H1 (cell line): ENCODE results near the gene PDZD4. TPM values are rescaled to one million over a fixed set of nuclear protein-coding genes. Genes with fewer than 3 reads are reported as not detected.

Experiments
- CTCF ChIA-PET: fragments of 300-600 bp; sonication (Branson Sonifier 250); formaldehyde crosslinking; loops from one replicate; lab custom pipeline; 2021; ENCODE audit not compliant: partially characterized antibody; lab: Charles Lee
- POLR2A ChIA-PET: fragments of 300-600 bp; sonication (Branson Sonifier 250); formaldehyde crosslinking; loops from one replicate; lab custom pipeline; 2021; ENCODE audit warnings: inconsistent platforms; ENCODE audit not compliant: partially characterized antibody; lab: Charles Lee
- DNase-seq, 2 experiments: peaks; one replicate each; pipeline versions ENCODE4 v3.0.0 to v3.0.0-alpha.2; 2010 to 2022; ENCODE audit warnings: low spot score in 2 of 2, low read depth in 1 of 2, mixed read lengths in 1 of 2
- FAIRE-seq: peaks from 2 replicates; lab custom pipeline; 2011; peaks lifted over from hg19 to GRCh38; lab: Jason Lieb, UNC
- H2AFZ ChIP-seq: 2 replicates; pipeline ENCODE4 v1.8.1; 2012; ENCODE audit warnings: low read length, inconsistent platforms
- H2AK5ac ChIP-seq: 2 replicates; pipeline ENCODE4 v1.6.1; 2013; ENCODE audit warnings: low read depth, low read length
- H2BK120ac ChIP-seq: replicated peaks from 2 replicates; pipeline ENCODE3; 2013; ENCODE audit warnings: low read depth, low read length, inconsistent platforms
- H2BK12ac ChIP-seq: 2 replicates; pipeline ENCODE4 v1.6.1; 2013; ENCODE audit warnings: low read depth, low read length
- H2BK15ac ChIP-seq: 2 replicates; pipeline ENCODE4 v1.6.1; 2013; ENCODE audit warnings: low read length
- H2BK20ac ChIP-seq: 2 replicates; pipeline ENCODE4 v1.6.1; 2013; ENCODE audit warnings: low read length
- H2BK5ac ChIP-seq: 2 replicates; pipeline ENCODE4 v1.6.1; 2013; ENCODE audit warnings: low read depth, low read length
- H3K14ac ChIP-seq: 2 replicates; pipeline ENCODE4 v1.6.1; 2013; ENCODE audit warnings: inconsistent platforms; ENCODE audit not compliant: insufficient read length
- H3K18ac ChIP-seq: 2 replicates; pipeline ENCODE4 v1.6.1; 2013; ENCODE audit warnings: low read length; ENCODE audit errors: extremely low read depth
- H3K23ac ChIP-seq: 2 replicates; pipeline ENCODE4 v1.6.1; 2013; ENCODE audit warnings: inconsistent platforms; ENCODE audit not compliant: insufficient read length
- H3K23me2 ChIP-seq: 2 replicates; pipeline ENCODE4 v1.6.1; 2013; ENCODE audit warnings: low read depth, low read length
- H3K27ac ChIP-seq: 2 replicates; pipeline ENCODE4 v1.6.1; 2011; ENCODE audit warnings: low read depth, low read length, inconsistent platforms
- H3K27me3 ChIP-seq, 4 experiments: replicated peaks in 1 of 4; 1 replicate in 1 of 4; 2 replicates in 3 of 4; pipeline versions ENCODE4 v1.6.1 to v1.8.1; 2011 to 2013; ENCODE audit warnings: low read length in 3 of 4, mild to moderate bottlenecking in 3 of 4, inconsistent platforms in 2 of 4, mixed read lengths in 2 of 4, moderate library complexity in 1 of 4; ENCODE audit not compliant: control insufficient read depth in 3 of 4, insufficient read depth in 3 of 4; ENCODE audit errors: extremely low read depth in 1 of 4
- H3K36me3 ChIP-seq, 4 experiments: 2 replicates each; pipeline versions ENCODE4 v1.6.1 to v1.8.1; 2011 to 2013; ENCODE audit warnings: mild to moderate bottlenecking in 4 of 4, low read length in 3 of 4, moderate library complexity in 2 of 4, control low read depth in 1 of 4, inconsistent platforms in 1 of 4; ENCODE audit not compliant: insufficient read depth in 4 of 4, control insufficient read depth in 2 of 4
- H3K4ac ChIP-seq: replicated peaks from 2 replicates; pipeline ENCODE3; 2013; ENCODE audit warnings: low read length, low read depth, mixed read lengths, inconsistent platforms; ENCODE audit not compliant: insufficient read length
- H3K4me1 ChIP-seq, 4 experiments: replicated peaks in 1 of 4; 1 replicate in 1 of 4; 2 replicates in 3 of 4; pipeline versions ENCODE4 v1.6.1 to v1.8.1; 2011 to 2013; ENCODE audit warnings: low read length in 3 of 4, inconsistent platforms in 2 of 4, mixed read lengths in 1 of 4; ENCODE audit not compliant: insufficient read depth in 4 of 4, control insufficient read depth in 3 of 4
- H3K4me2 ChIP-seq, 2 experiments: 2 replicates each; pipeline versions ENCODE4 v1.6.1 to v1.8.1; 2011 to 2013; ENCODE audit warnings: low read depth in 2 of 2, low read length in 2 of 2, control low read depth in 1 of 2, inconsistent platforms in 1 of 2, mild to moderate bottlenecking in 1 of 2; ENCODE audit not compliant: insufficient read depth in 1 of 2
- H3K4me3 ChIP-seq, 4 experiments: fragments of 200-600, 300-600 bp in 1 of 4; sonication (generic), shearing (Covaris generic), sonication (Bioruptor Twin) in 1 of 4; 2 replicates each; pipeline versions ENCODE4 v1.5.1 to v1.8.1; 2011 to 2016; ENCODE audit warnings: low read length in 4 of 4, low read depth in 3 of 4, control low read depth in 2 of 4, inconsistent platforms in 2 of 4, mild to moderate bottlenecking in 2 of 4, mixed read lengths in 1 of 4, moderate library complexity in 1 of 4; ENCODE audit not compliant: insufficient read depth in 2 of 4; ENCODE audit errors: extremely low read depth in 1 of 4
- H3K56ac ChIP-seq: replicated peaks from 2 replicates; pipeline ENCODE3; 2013; ENCODE audit warnings: low read depth, mild to moderate bottlenecking, mixed read lengths, low read length, inconsistent platforms; ENCODE audit not compliant: insufficient read length
- H3K79me1 ChIP-seq: 2 replicates; pipeline ENCODE4 v1.6.1; 2013; ENCODE audit warnings: low read depth, low read length, control low read depth
- H3K79me2 ChIP-seq, 2 experiments: 2 replicates each; pipeline versions ENCODE4 v1.6.1 to v1.8.1; 2012 to 2013; ENCODE audit warnings: low read length in 2 of 2, mild to moderate bottlenecking in 2 of 2, inconsistent platforms in 1 of 2; ENCODE audit not compliant: insufficient read depth in 2 of 2, control insufficient read depth in 1 of 2
- H3K9ac ChIP-seq, 4 experiments: replicated peaks in 1 of 4; 1 replicate in 1 of 4; 2 replicates in 3 of 4; pipeline versions ENCODE4 v1.6.1 to v1.8.1; 2011 to 2013; ENCODE audit warnings: low read depth in 3 of 4, low read length in 3 of 4, control low read depth in 2 of 4, mild to moderate bottlenecking in 2 of 4, moderate library complexity in 2 of 4, inconsistent platforms in 1 of 4; ENCODE audit errors: extremely low read depth in 1 of 4
- H3K9me3 ChIP-seq, 2 experiments: 2 replicates each; pipeline versions ENCODE4 v1.6.1 to v1.8.1; 2012 to 2013; ENCODE audit warnings: mild to moderate bottlenecking in 2 of 2, moderate library complexity in 2 of 2, control low read depth in 1 of 2, inconsistent platforms in 1 of 2, low read depth in 1 of 2, low read length in 1 of 2, mixed read lengths in 1 of 2; ENCODE audit not compliant: insufficient read depth in 2 of 2
- H4K20me1 ChIP-seq, 2 experiments: replicated peaks in 1 of 2; 2 replicates each; pipeline versions ENCODE3 to v1.8.1; 2011 to 2013; ENCODE audit warnings: inconsistent platforms in 2 of 2, low read length in 2 of 2, mild to moderate bottlenecking in 1 of 2; ENCODE audit not compliant: insufficient read depth in 2 of 2, control insufficient read depth in 1 of 2
- H4K5ac ChIP-seq: 2 replicates; pipeline ENCODE4 v1.6.1; 2013; ENCODE audit warnings: low read length, low read depth, mixed read lengths, inconsistent platforms; ENCODE audit not compliant: insufficient read length
- H4K8ac ChIP-seq: 2 replicates; pipeline ENCODE4 v1.8.0; 2013; ENCODE audit warnings: mild to moderate bottlenecking, moderate library complexity, low read length, inconsistent platforms; ENCODE audit not compliant: insufficient read depth; ENCODE audit errors: extremely low read depth
- H4K91ac ChIP-seq: replicated peaks from 2 replicates; pipeline ENCODE3; 2013; ENCODE audit warnings: low read length, mixed read lengths, inconsistent platforms; ENCODE audit not compliant: insufficient read length
- BACH1 ChIP-seq: IDR thresholded peaks from 2 replicates; pipeline ENCODE4 v1.6.1; 2012; ENCODE audit warnings: low read length, improper control_type of control experiment
- CBX8 ChIP-seq: fragments of 300-800, 300-1000 bp; sonication (generic); IDR thresholded peaks from 2 replicates; pipeline ENCODE4 v1.7.1; 2016; ENCODE audit warnings: low read depth, low read length, borderline replicate concordance
- CHD2 ChIP-seq: IDR thresholded peaks from 2 replicates; pipeline ENCODE4 v1.6.1; 2012; ENCODE audit warnings: low read length, improper control_type of control experiment
- EZH2 ChIP-seq: fragments of 200-600 bp; sonication (generic); IDR thresholded peaks from 2 replicates; pipeline ENCODE4 v1.7.1; 2012; ENCODE audit warnings: low read depth, mild to moderate bottlenecking, moderate library complexity, low read length, inconsistent platforms; ENCODE audit not compliant: severe bottlenecking
- FOSL1 ChIP-seq: IDR thresholded peaks from 2 replicates; pipeline ENCODE4 v1.6.1; 2011; ENCODE audit warnings: mild to moderate bottlenecking, low read depth, low read length, moderate library complexity; ENCODE audit not compliant: insufficient read depth
- HDAC2 ChIP-seq, 2 experiments: fragments of 300-600 bp in 1 of 2; sonication (generic) in 1 of 2; IDR thresholded peaks; 2 replicates each; pipeline ENCODE4 v1.6.1; 2011 to 2012; ENCODE audit warnings: low read depth in 2 of 2, low read length in 2 of 2, mild to moderate bottlenecking in 2 of 2, moderate library complexity in 2 of 2, borderline replicate concordance in 1 of 2, inconsistent platforms in 1 of 2
- KDM5A ChIP-seq: fragments of 200-600 bp; IDR thresholded peaks from 2 replicates; pipeline ENCODE4 v1.7.1; 2012; ENCODE audit warnings: mild to moderate bottlenecking, low read length, inconsistent platforms, mixed read lengths
- NRF1 ChIP-seq: IDR thresholded peaks from 2 replicates; pipeline ENCODE4 v1.6.1; 2011; ENCODE audit warnings: mild to moderate bottlenecking, low read depth, low read length, improper control_type of control experiment
- POLR2AphosphoS5 ChIP-seq: IDR thresholded peaks from 2 replicates; pipeline ENCODE4 v1.6.1; 2011; ENCODE audit warnings: low read depth, low read length
- RNF2 ChIP-seq: fragments of 200-900, 300-1000 bp; sonication (generic); IDR thresholded peaks from 2 replicates; pipeline ENCODE4 v1.7.1; 2016; ENCODE audit warnings: borderline replicate concordance, low read depth, mild to moderate bottlenecking, antibody characterized with exemption, low read length; ENCODE audit not compliant: poor library complexity, severe bottlenecking; ENCODE audit errors: missing control alignments
- SUZ12 ChIP-seq: fragments of 200-600 bp; sonication (generic); IDR thresholded peaks from 2 replicates; pipeline ENCODE4 v1.6.1; 2012; ENCODE audit warnings: mild to moderate bottlenecking, inconsistent platforms, low read length, moderate library complexity, mixed read lengths
- TCF12 ChIP-seq: IDR thresholded peaks from 2 replicates; pipeline ENCODE4 v1.6.1; 2011; ENCODE audit warnings: low read depth, mild to moderate bottlenecking, low read length
- ZNF274 ChIP-seq: IDR thresholded peaks from 2 replicates; pipeline ENCODE4 v1.7.0; 2012; ENCODE audit warnings: low read length, borderline replicate concordance; ENCODE audit errors: extremely low read depth
- WGBS, 2 experiments: shearing (Covaris generic) in 1 of 2; methylation state at CpG; one replicate each; pipeline versions ENCODE4 v1.1.6 to v1.1.7; 2013 to 2015; ENCODE audit warnings: low lambda C conversion rate in 2 of 2, mixed read lengths in 2 of 2, inconsistent platforms in 1 of 2, low coverage in 1 of 2, missing lambda C conversion rate in 1 of 2; ENCODE audit not compliant: insufficient replicate concordance in 2 of 2, insufficient coverage in 1 of 2, insufficient read length in 1 of 2; ENCODE audit errors: extremely low coverage in 1 of 2, missing lambda C conversion rate in 1 of 2; 5-methylcytosine and 5-hydroxymethylcytosine counted together
- polyA plus RNA-seq, 7 experiments: library from polyadenylated mRNA; depleted of rRNA in 3 of 7; stranded (reverse) in 5 of 7; unstranded in 2 of 7; fragments of >200 nt in 5 of 7; fragments of 200-250 nt in 2 of 7; gene quantifications; 1 replicate in 5 of 7; 2 replicates in 1 of 7; 4 replicates in 1 of 7; pipeline versions ENCODE4 v1.2.1 to v1.2.3, GENCODE V29; 2011 to 2013; ENCODE audit warnings: missing spikeins in 2 of 7, mixed read lengths in 2 of 7
- total RNA-seq: library from RNA; stranded (reverse); fragmentation: NEBNext Ultra II Directional; extraction: Animal tissue kit (Norgen Biotek cat#: 25700); gene quantifications from 2 replicates; pipeline ENCODE4 v1.2.1, GENCODE V29; 2021
- TF ChIP-seq, protein P1 (sequence below): IDR thresholded peaks from 2 replicates; pipeline ENCODE4 v1.6.1; 2012; ENCODE audit warnings: inconsistent platforms

PDZD4 gene
- total and polyA plus RNA-seq, 2 of the 8 experiments (the other 6 are each of a cell fraction or from before 2014, with no cell fraction given), result 45.8 to 169 TPM

DNA sequence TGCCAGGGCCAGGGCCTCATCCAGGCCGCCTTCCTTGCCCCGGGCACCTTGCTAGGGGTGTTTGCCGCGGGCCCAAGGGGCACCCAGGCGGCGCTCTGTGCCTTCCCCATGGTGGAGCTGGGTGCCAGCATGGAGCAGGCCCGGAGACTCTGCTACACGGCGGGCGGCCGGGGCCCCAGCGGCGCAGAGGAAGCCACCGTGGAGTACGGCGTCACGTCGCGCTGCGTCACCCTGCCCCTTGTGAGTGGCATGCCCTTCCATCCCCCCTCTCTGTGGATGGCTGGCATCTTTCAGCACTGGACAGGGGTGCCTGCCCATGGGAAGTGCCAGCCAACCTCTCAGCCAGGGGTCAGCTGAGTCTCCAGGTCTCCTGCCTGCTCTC lies 62.7 kb downstream of the PDZD4 start:
- FAIRE-seq, result no peak
- Histone ChIP-seq H3K27ac (no peak overlapping the region), H2BK12ac (no peak overlapping the region), H3K14ac (no peak overlapping the region), H3K79me2 (no peaks in the 10 kb centered on the region), H2AK5ac (no peak overlapping the region), H3K23me2 (no peaks in the 10 kb centered on the region), H3K9ac (no peak overlapping the region), H3K9me3 (no peaks in the 10 kb centered on the region), H3K79me1 (no peaks in the 10 kb centered on the region), H2BK15ac (no peak overlapping the region), H2BK5ac (no peak overlapping the region), H3K27me3 (no peaks in the 10 kb centered on the region), H3K4me1 (peaks cover 0 to 8% (median 4%) of the 10 kb centered on the region in 4 experiments; a peak in 5 of 7 replicates), H2BK20ac (no peak overlapping the region), H3K18ac (no peak overlapping the region), H3K56ac (no peak overlapping the region), H4K91ac (no peak overlapping the region), H3K36me3 (no peaks in the 10 kb centered on the region), H3K4ac (no peak overlapping the region), H2BK120ac (no peak overlapping the region), H3K4me2 (no peak overlapping the region), H4K8ac (no peak overlapping the region), H3K4me3 (no peak overlapping the region), H2AFZ (no peak overlapping the region), H4K20me1 (no peaks in the 10 kb centered on the region), H4K5ac (no peak overlapping the region), H3K23ac (no peak overlapping the region)
- POLR2A ChIA-PET, result interaction anchor here (0.9 to 3.0 kb wide), 4 partner anchors 11 to 204 kb away, joined by 3 to 13 read pairs (median 4); partner anchors contain the start of genes HCFC1, IDH3G and SSR4
- DNase-seq, result no peak
- WGBS, 2 experiments, result 94% methylated on average over 11 of the region's 20 CpGs; no CpG with 5 or more reads in 1 of the 2 experiments
- CTCF ChIA-PET, result interaction anchor here (0.7 to 1.9 kb wide), 11 partner anchors 11 to 172 kb away, joined by 3 to 10 read pairs (median 4); partner anchors contain the start of gene SRPK3
- TF ChIP-seq RNF2, result no peak
- TF ChIP-seq FOSL1, result no peak
- no peak for TF ChIP-seq KDM5A
- TF ChIP-seq ZNF274, result no peak
- TF ChIP-seq SUZ12, result no peak
- TF ChIP-seq HDAC2 (IDR thresholded peaks at IDR 0.05; ENCODE audit: borderline replicate concordance in 1 of 2, low read depth in 2 of 2, low read length in 2 of 2), result no peak
- TF ChIP-seq NRF1, result no peak
- TF ChIP-seq POLR2AphosphoS5, result no peak
- no peak for TF ChIP-seq CBX8
- no peak for TF ChIP-seq TCF12
- no peak for TF ChIP-seq CHD2
- TF ChIP-seq BACH1, result no peak
- no peak for TF ChIP-seq EZH2
- TF ChIP-seq, protein P1, sequence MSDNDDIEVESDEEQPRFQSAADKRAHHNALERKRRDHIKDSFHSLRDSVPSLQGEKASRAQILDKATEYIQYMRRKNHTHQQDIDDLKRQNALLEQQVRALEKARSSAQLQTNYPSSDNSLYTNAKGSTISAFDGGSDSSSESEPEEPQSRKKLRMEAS, result no peak
